ENCODE results near the gene OBSCN.
"Not testable (repeated sequence)": the region's sequence is repeated elsewhere in the genome, so short reads cannot be mapped to it uniquely, and the experiment has no call there.

OBSCN gene

GRCh38 chr1:228214921-228215662 lies 7.2 kb downstream of the OBSCN start:
- DNase-seq: no peak

GRCh38 chr1:228215663-228216116 lies 7.8 kb downstream of the OBSCN start:
- no peak for DNase-seq

GRCh38 chr1:228216371-228217320 lies 8.8 kb downstream of the OBSCN start:
- DNase-seq: no peak

GRCh38 chr1:228217551-228218344 lies 9.9 kb downstream of the OBSCN start:
- DNase-seq: no peak

GRCh38 chr1:228218513-228219244 lies 10.8 kb downstream of the OBSCN start:
- DNase-seq: no peak

GRCh38 chr1:228219245-228219961 lies 11.6 kb downstream of the OBSCN start:
- no peak for DNase-seq

GRCh38 chr1:228219962-228220780 lies 12.3 kb downstream of the OBSCN start:
- no peak for DNase-seq

- not testable (repeated sequence) for DNase-seq
These were observed 13.3 kb downstream of the OBSCN start for GRCh38 chr1:228221097-228221496.

GRCh38 chr1:228222548-228222947 lies 14.7 kb downstream of the OBSCN start:
- no peak for DNase-seq

- DNase-seq: no peak
These were observed 16.6 kb downstream of the OBSCN start for GRCh38 chr1:228224198-228225164.

- DNase-seq: no peak
These were observed 17.4 kb downstream of the OBSCN start for GRCh38 chr1:228225165-228225710.

- no peak for DNase-seq
These were observed 17.9 kb downstream of the OBSCN start for GRCh38 chr1:228225740-228226139.

- no peak for DNase-seq
These were observed 18.5 kb downstream of the OBSCN start for GRCh38 chr1:228226141-228226874.

- DNase-seq: no peak
These were observed 19.3 kb downstream of the OBSCN start for GRCh38 chr1:228226956-228227791.

- DNase-seq: not testable (repeated sequence)
These were observed 20.3 kb downstream of the OBSCN start for GRCh38 chr1:228228147-228228546.

GRCh38 chr1:228228601-228229074 lies 20.8 kb downstream of the OBSCN start:
- no peak for DNase-seq

GRCh38 chr1:228231189-228231588 lies 23.3 kb downstream of the OBSCN start:
- DNase-seq: no peak
